GM10847 (cell line): ENCODE data around the gene DEPDC1.

Source experiments
- POLR2A ChIP-seq: IDR thresholded peaks from 2 replicates; pipeline ENCODE4 v1.6.1; 2011; ENCODE audit not compliant: insufficient read length; ENCODE audit errors: extremely low read depth

The DEPDC1 gene

GRCh38 chr1:68442822-68443556 lies 53.9 kb downstream of the DEPDC1 start:
- no peak for TF ChIP-seq POLR2A

- TF ChIP-seq POLR2A = no peak
Observed at GRCh38 chr1:68442006-68442405, 54.9 kb downstream of the DEPDC1 start.

- no peak for TF ChIP-seq POLR2A
Observed at GRCh38 chr1:68438310-68438709, 58.6 kb downstream of the DEPDC1 start.

- no peak for TF ChIP-seq POLR2A
Observed at GRCh38 chr1:68433395-68433794, 63.5 kb downstream of the DEPDC1 start.

GRCh38 chr1:68431076-68431475 lies 65.8 kb downstream of the DEPDC1 start:
- no peak for TF ChIP-seq POLR2A

GRCh38 chr1:68429233-68429808 lies 67.6 kb downstream of the DEPDC1 start:
- TF ChIP-seq POLR2A = no peak

GRCh38 chr1:68426594-68426993 lies 70.3 kb downstream of the DEPDC1 start:
- TF ChIP-seq POLR2A = no peak
